Activated naive CD4-positive, alpha-beta T cell treated with anti-CD3 and anti-CD28 coated beads for 36 hours (primary cell): ENCODE measurements around the gene TSPY1. TPM values are rescaled to one million over a fixed set of nuclear protein-coding genes. Genes with fewer than 3 reads are reported as not detected.
"Not testable (repeated sequence)": the region's sequence is repeated elsewhere in the genome, so short reads cannot be mapped to it uniquely, and the experiment has no call there.

Source experiments
- CTCF ChIA-PET: fragments of 350-600 bp; sonication (Branson Sonifier 250); formaldehyde crosslinking; loops from one replicate; lab custom pipeline; 2021; ENCODE audit warnings: antibody characterized with exemption; lab: Charles Lee
- DNase-seq: peaks from one replicate; pipeline ENCODE4 v3.0.0-alpha.2; 2020
- H3K27ac Mint-ChIP-seq: one replicate; pipeline ENCODE4 v1.8.0; 2021; ENCODE audit warnings: mild to moderate bottlenecking, mixed read lengths
- H3K27me3 Mint-ChIP-seq: one replicate; pipeline ENCODE4 v1.8.0; 2021; ENCODE audit warnings: low read depth, mixed read lengths
- H3K36me3 Mint-ChIP-seq: one replicate; pipeline ENCODE4 v1.8.0; 2021; ENCODE audit warnings: low read depth, mixed read lengths
- H3K4me1 Mint-ChIP-seq: one replicate; pipeline ENCODE4 v1.8.0; 2021; ENCODE audit warnings: low read depth, mixed read lengths
- H3K4me3 Mint-ChIP-seq: one replicate; pipeline ENCODE4 v1.8.0; 2021; ENCODE audit warnings: mild to moderate bottlenecking, moderate library complexity, mixed read lengths
- H3K9me3 Mint-ChIP-seq: one replicate; pipeline ENCODE4 v1.8.0; 2021; ENCODE audit warnings: mixed read lengths
- intact Hi-C: fragments of 100-400 bp; cut with micrococcal nuclease; formaldehyde crosslinking; loops from one replicate; pipeline ENCODE4 v1.15.1; 2023
- total RNA-seq, 2 experiments: library from RNA; stranded (reverse); gene quantifications; one replicate each; pipeline ENCODE4 v1.2.3, GENCODE V29; 2021

The TSPY1 gene, protein sequence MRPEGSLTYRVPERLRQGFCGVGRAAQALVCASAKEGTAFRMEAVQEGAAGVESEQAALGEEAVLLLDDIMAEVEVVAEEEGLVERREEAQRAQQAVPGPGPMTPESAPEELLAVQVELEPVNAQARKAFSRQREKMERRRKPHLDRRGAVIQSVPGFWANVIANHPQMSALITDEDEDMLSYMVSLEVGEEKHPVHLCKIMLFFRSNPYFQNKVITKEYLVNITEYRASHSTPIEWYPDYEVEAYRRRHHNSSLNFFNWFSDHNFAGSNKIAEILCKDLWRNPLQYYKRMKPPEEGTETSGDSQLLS
- not detected for total RNA-seq

DNA sequence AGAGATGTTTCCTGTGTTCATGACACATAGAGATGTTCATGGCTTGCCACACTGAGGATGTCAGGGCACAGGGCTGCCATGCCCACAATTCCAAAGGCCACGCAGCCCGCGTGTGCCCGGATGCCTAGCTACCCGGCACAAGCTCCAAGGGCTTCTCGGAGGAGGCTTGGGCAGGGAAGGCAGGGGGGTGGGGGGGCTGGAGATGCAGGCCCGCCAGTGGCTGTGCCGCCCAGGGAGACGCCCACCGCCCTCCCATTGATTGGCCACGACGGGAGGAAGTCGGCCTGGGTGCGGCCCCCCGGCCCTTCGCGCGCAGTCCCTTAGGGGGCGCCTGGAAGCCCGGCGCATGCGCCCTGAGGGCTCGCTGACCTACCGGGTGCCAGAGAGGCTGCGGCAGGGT lies at the start of gene TSPY1:
TSPY1 (plus strand) TSS at position 301 of the 400 bp plus-strand sequence; CDS start at position 347, 46 bp downstream.
- H3K9me3 Mint-ChIP-seq, intact Hi-C loops, H3K27ac Mint-ChIP-seq, H3K36me3 Mint-ChIP-seq, CTCF ChIA-PET, H3K4me1 Mint-ChIP-seq, DNase-seq, H3K4me3 Mint-ChIP-seq, H3K27me3 Mint-ChIP-seq: not testable (repeated sequence)

- H3K36me3 Mint-ChIP-seq, H3K9me3 Mint-ChIP-seq, H3K27me3 Mint-ChIP-seq, CTCF ChIA-PET, DNase-seq, H3K4me1 Mint-ChIP-seq, H3K4me3 Mint-ChIP-seq, H3K27ac Mint-ChIP-seq, intact Hi-C loops: not testable (repeated sequence)
These were observed 20.2 kb downstream of the TSPY1 start, which contains the start of gene TSPY9 for GRCh38 chrY:9486967-9487366. Gene TSPY9, plus strand, starts transcription at chrY:9487267. Its CDS starts 46 bp downstream, at chrY:9487313.

- H3K27ac Mint-ChIP-seq, intact Hi-C loops, H3K27me3 Mint-ChIP-seq, H3K36me3 Mint-ChIP-seq, H3K4me3 Mint-ChIP-seq, H3K9me3 Mint-ChIP-seq, CTCF ChIA-PET, DNase-seq, H3K4me1 Mint-ChIP-seq: not testable (repeated sequence)
These were observed 37.6 kb downstream of the TSPY1 start for GRCh38 chrY:9504396-9504795.

GRCh38 chrY:9516287-9516686 lies 49.5 kb downstream of the TSPY1 start:
- H3K27me3 Mint-ChIP-seq, intact Hi-C loops, H3K27ac Mint-ChIP-seq, H3K9me3 Mint-ChIP-seq, CTCF ChIA-PET, H3K4me3 Mint-ChIP-seq, H3K36me3 Mint-ChIP-seq, H3K4me1 Mint-ChIP-seq, DNase-seq: not testable (repeated sequence)

Other genes starting within 250 kb of the TSPY1 start
- gene TSPY4, start 129.5 kb upstream of the TSPY1 start, total RNA-seq = not detected
- gene TSPY8, start 109.2 kb upstream of the TSPY1 start, total RNA-seq = not detected
- gene TSPY3, start 68.5 kb upstream of the TSPY1 start, total RNA-seq = not detected
- gene TSPY9, start 20.3 kb downstream of the TSPY1 start, total RNA-seq = not detected
- not detected for gene TSPY10, start 60.9 kb downstream of the TSPY1 start, total RNA-seq